ENCODE measurements around the gene PSMD1. TPM values are rescaled to one million over a fixed set of nuclear protein-coding genes. Genes with fewer than 3 reads are reported as not detected.
A peak's percentile ranks its signal among the peaks of the same experiment; 100 is the strongest.

Gene PSMD1
- total RNA-seq, 4 donors from 2014 or later: 24.3 to 85.3 (median 74.7) TPM

- WGBS, 2 donors (ENCODE audit: low coverage in 1 of 2): 81 to 82% methylated on average over 5 of the region's 5 CpGs
- Histone ChIP-seq H3K9me3 (no peaks in the 10 kb centered on the region), H3K27me3 (no peaks in the 10 kb centered on the region), H3K27ac (peak overlapping the region in 2 of 4 donors; percentile 0 to 10), H3K4me3 (no peak overlapping the region), H3K36me3 (peaks cover 0 to 53% (median 22%) of the 10 kb centered on the region in 4 donors), H3K4me1 (no peaks in the 10 kb centered on the region)
- TF ChIP-seq CTCF (IDR thresholded peaks at IDR 0.05) (no peak), POLR2AphosphoS5 (IDR thresholded peaks at IDR 0.05) (peak in 1 of 3 donors; percentile 20)
- in situ Hi-C loops (cut with MboI; ENCODE audit: low pct_ligation_motif_present in 1 of 4, low pct_unique_long_range_greater_than_20kb in 1 of 4, low sequenced_read_pairs in 3 of 4) (no loop called here), intact Hi-C loops (cut with DNase I; ENCODE audit: low total_unique reads) (no loop called here)
- DNase-seq: no peak
Observed at GRCh38 chr2:231068525-231069222, 12.0 kb downstream of the PSMD1 start.

- in situ Hi-C loops (cut with MboI; ENCODE audit: low pct_ligation_motif_present in 1 of 4, low pct_unique_long_range_greater_than_20kb in 1 of 4, low sequenced_read_pairs in 3 of 4) (no loop called here), intact Hi-C loops (cut with DNase I; ENCODE audit: low total_unique reads) (no loop called here)
- 90 to 92% methylated on average over 1 of the region's 1 CpG for WGBS, 2 donors (ENCODE audit: low coverage in 1 of 2)
- peaks cover 0 to 54% (median 23%) of the 10 kb centered on the region in 4 donors for H3K36me3 ChIP-seq
- peak overlapping the region in 1 of 4 donors; percentile 0 for H3K27ac ChIP-seq
- no peak for DNase-seq
- no peaks in the 10 kb centered on the region for H3K9me3 ChIP-seq
- H3K4me3 ChIP-seq: no peak overlapping the region
- no peaks in the 10 kb centered on the region for H3K4me1 ChIP-seq
- no peaks in the 10 kb centered on the region for H3K27me3 ChIP-seq
- TF ChIP-seq EP300 (IDR thresholded peaks at IDR 0.05; ENCODE audit: low read depth) (no peak), POLR2A (IDR thresholded peaks at IDR 0.05) (no peak), CTCF (IDR thresholded peaks at IDR 0.05) (no peak), POLR2AphosphoS5 (IDR thresholded peaks at IDR 0.05) (no peak)
Observed at GRCh38 chr2:231069379-231070054, 12.8 kb downstream of the PSMD1 start.

- Histone ChIP-seq H3K27me3 (no peaks in the 10 kb centered on the region), H3K27ac (no peak overlapping the region), H3K4me3 (no peak overlapping the region), H3K9me3 (no peaks in the 10 kb centered on the region), H3K4me1 (peaks cover 0 to 9% (median 0%) of the 10 kb centered on the region in 4 donors), H3K36me3 (peaks cover 0 to 85% (median 34%) of the 10 kb centered on the region in 4 donors)
- no peak for DNase-seq
- intact Hi-C loops (cut with DNase I; ENCODE audit: low total_unique reads): no loop called here
- no peak for TF ChIP-seq POLR2A (IDR thresholded peaks at IDR 0.05)
- no peak for TF ChIP-seq CTCF (IDR thresholded peaks at IDR 0.05)
- TF ChIP-seq POLR2AphosphoS5 (IDR thresholded peaks at IDR 0.05): no peak
- no peak for TF ChIP-seq EP300 (IDR thresholded peaks at IDR 0.05; ENCODE audit: low read depth)
- 97 to 100% methylated on average over 1 of the region's 1 CpG for WGBS, 2 donors (ENCODE audit: low coverage in 1 of 2)
- in situ Hi-C loops (cut with MboI; ENCODE audit: low pct_ligation_motif_present in 1 of 4, low pct_unique_long_range_greater_than_20kb in 1 of 4, low sequenced_read_pairs in 3 of 4): loop anchor here in 1 of 4 donors (25.0 kb wide), 1 partner anchor 353 kb away; no protein-coding TSS in a partner anchor
Observed at GRCh38 chr2:231084565-231084964, 27.9 kb downstream of the PSMD1 start.

- no peaks in the 10 kb centered on the region for H3K9me3 ChIP-seq
- in situ Hi-C loops (cut with MboI; ENCODE audit: low pct_ligation_motif_present in 1 of 4, low pct_unique_long_range_greater_than_20kb in 1 of 4, low sequenced_read_pairs in 3 of 4): loop anchor here in 1 of 4 donors (25.0 kb wide), 1 partner anchor 349 kb away; no protein-coding TSS in a partner anchor
- no peak for DNase-seq
- H3K36me3 ChIP-seq: peaks cover 0 to 45% (median 14%) of the 10 kb centered on the region in 4 donors
- TF ChIP-seq POLR2AphosphoS5 (IDR thresholded peaks at IDR 0.05) (no peak), EP300 (IDR thresholded peaks at IDR 0.05; ENCODE audit: low read depth) (no peak)
- no peaks in the 10 kb centered on the region for H3K27me3 ChIP-seq
- H3K4me3 ChIP-seq: no peak overlapping the region
- H3K4me1 ChIP-seq: peaks cover 0 to 9% (median 4%) of the 10 kb centered on the region in 4 donors
- no peak overlapping the region for H3K27ac ChIP-seq
- 43 to 49% methylated on average over 4 of the region's 4 CpGs for WGBS, 2 donors (ENCODE audit: low coverage in 1 of 2)
- intact Hi-C loops (cut with DNase I; ENCODE audit: low total_unique reads): no loop called here
Observed at GRCh38 chr2:231088754-231089153, 32.1 kb downstream of the PSMD1 start.
